ENCODE data around the gene FOSL1. TPM values are rescaled to one million over a fixed set of nuclear protein-coding genes. Genes with fewer than 3 reads are reported as not detected.

The FOSL1 gene
- total RNA-seq, 1 experiment from 2014 or later: 33.7 TPM

GRCh38 chr11:65843811-65844210, 56.4 kb downstream of the FOSL1 start:
- H3K4ac ChIP-seq (ENCODE audit: low read depth, low read length): no peak overlapping the region

More at GRCh38 chr11:65843811-65844210, 56.4 kb downstream of the FOSL1 start:
- no peak overlapping the region for H2BK12ac ChIP-seq (ENCODE audit: insufficient read length, low read depth, low read length)
- no peak overlapping the region for H3K23ac ChIP-seq (ENCODE audit: insufficient read length, low read depth, low read length)
- H2BK120ac ChIP-seq (ENCODE audit: low read depth, low read length, poor library complexity, severe bottlenecking): no peak overlapping the region
- H3K4me1 ChIP-seq (ENCODE audit: insufficient read depth, low read length): no peaks in the 10 kb centered on the region
- H3K79me2 ChIP-seq (ENCODE audit: insufficient read depth, low read length): no peaks in the 10 kb centered on the region
- no peaks in the 10 kb centered on the region for H3K4me1 Mint-ChIP-seq
- no peaks in the 10 kb centered on the region for H3K27me3 ChIP-seq (ENCODE audit: insufficient read depth, low read length)
- peaks cover 11% of the 10 kb centered on the region for H3K27me3 Mint-ChIP-seq (ENCODE audit: low read depth)
- no peak overlapping the region for H2BK15ac ChIP-seq (ENCODE audit: low read depth, low read length)
- no peak overlapping the region for H3K27ac Mint-ChIP-seq
- no peak overlapping the region for H2AK5ac ChIP-seq (ENCODE audit: insufficient read length, low read length)
- no peaks in the 10 kb centered on the region for H4K20me1 ChIP-seq (ENCODE audit: control insufficient read depth, insufficient read depth, insufficient read length)
- H2AFZ ChIP-seq (ENCODE audit: low read length): no peak overlapping the region
- H3K36me3 Mint-ChIP-seq (ENCODE audit: insufficient read depth in 1 of 3, low read depth in 3 of 3): no peaks in the 10 kb centered on the region
- H3K14ac ChIP-seq (ENCODE audit: insufficient read depth, low read length): no peak overlapping the region
- H3K4me3 Mint-ChIP-seq: no peak overlapping the region
- no peak overlapping the region for H2BK5ac ChIP-seq (ENCODE audit: insufficient read length, low read length)
- no peak overlapping the region for H3K9ac ChIP-seq (ENCODE audit: extremely low read depth, insufficient read length, low read length)
- H4K8ac ChIP-seq (replicated peaks; ENCODE audit: insufficient read length, low read depth, low read length): no peak overlapping the region
- no peak overlapping the region for H3K27ac ChIP-seq (ENCODE audit: insufficient read length, low read depth, low read length)
- no peaks in the 10 kb centered on the region for H3K9me3 ChIP-seq (ENCODE audit: control insufficient read depth, low read depth, low read length)
- no peak for DNase-seq
- H3K56ac ChIP-seq (ENCODE audit: insufficient read length, low read depth, low read length): no peak overlapping the region
- no peak overlapping the region for H3K4me2 ChIP-seq (ENCODE audit: insufficient read depth, insufficient read length, low read length)
- no peak overlapping the region for H2BK20ac ChIP-seq (ENCODE audit: low read depth, low read length, poor library complexity, severe bottlenecking)
- H3K23me2 ChIP-seq (ENCODE audit: insufficient read length, low read depth, low read length, poor library complexity, severe bottlenecking): no peaks in the 10 kb centered on the region
- no CpG with 5 or more reads among the region's 3 CpGs for WGBS (ENCODE audit: extremely low coverage, insufficient read length, low lambda C conversion rate)
- no peak for TF ChIP-seq CTCF (conservative IDR thresholded peaks at IDR 0.05)
- no peaks in the 10 kb centered on the region for H3K79me1 ChIP-seq (ENCODE audit: insufficient read depth, low read depth, low read length, poor library complexity, severe bottlenecking)
- H3K9me3 Mint-ChIP-seq: no peaks in the 10 kb centered on the region
- no peak overlapping the region for H3K18ac ChIP-seq (ENCODE audit: insufficient read length, low read depth, low read length)
- H4K91ac ChIP-seq (ENCODE audit: insufficient read length, low read depth, low read length): no peak overlapping the region
- H3T11ph ChIP-seq (ENCODE audit: low read length): no peak overlapping the region
- H4K5ac ChIP-seq (ENCODE audit: insufficient read length, low read depth, low read length): no peak overlapping the region

All from H9 (cell line).